H54 (cell line): Measurements from ENCODE around the gene PAQR9.
"Not testable (repeated sequence)": the region's sequence is repeated elsewhere in the genome, so short reads cannot be mapped to it uniquely, and the experiment has no call there.

ENCODE experiments used
- DNase-seq: peaks from one replicate; pipeline ENCODE4 v3.0.0; 2011; ENCODE audit warnings: low spot score, mixed read lengths; ENCODE audit not compliant: insufficient read length
- FAIRE-seq: peaks from 3 replicates; lab custom pipeline; 2011; peaks lifted over from hg19 to GRCh38; lab: Jason Lieb, UNC
- POLR2A ChIP-seq: IDR thresholded peaks from 2 replicates; pipeline ENCODE4 v1.6.1; 2011; ENCODE audit warnings: low read depth, mild to moderate bottlenecking, low read length

The PAQR9 gene

DNA sequence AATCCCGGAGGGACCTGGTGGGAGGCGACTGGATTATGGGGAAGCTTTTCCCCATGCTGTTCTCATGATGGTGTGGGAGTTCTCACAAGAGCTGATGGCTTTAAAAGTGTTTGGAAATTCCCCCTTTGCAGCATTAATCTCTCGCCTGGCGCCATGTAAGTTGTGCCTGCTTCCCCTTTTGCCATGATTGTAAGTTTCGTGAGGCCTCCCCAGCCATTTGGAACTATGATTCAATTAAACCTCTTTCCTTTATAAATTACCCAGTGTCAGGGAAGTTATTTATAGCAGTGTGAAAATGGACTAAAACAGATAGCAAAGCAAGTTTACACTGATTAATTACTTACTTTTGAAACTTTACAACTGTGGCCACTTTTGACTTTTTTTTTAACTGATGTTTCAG is 27.2 kb upstream of the PAQR9 start:
- no peak for DNase-seq
- TF ChIP-seq POLR2A, result no peak
- FAIRE-seq, result no peak

DNA sequence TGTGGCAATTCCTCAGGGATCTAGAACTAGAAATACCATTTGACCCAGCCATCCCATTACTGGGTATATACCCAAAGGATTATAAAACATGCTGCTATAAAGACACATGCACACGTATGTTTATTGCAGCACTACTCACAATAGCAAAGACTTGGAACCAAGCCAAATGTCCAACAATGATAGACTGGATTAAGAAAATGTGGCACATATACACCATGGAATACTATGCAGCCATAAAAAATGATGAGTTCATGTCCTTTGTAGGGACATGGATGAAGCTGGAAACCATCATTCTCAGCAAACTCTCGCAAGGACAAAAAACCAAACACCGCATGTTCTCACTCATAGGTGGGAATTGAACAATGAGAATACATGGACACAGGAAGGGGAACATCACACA is 25.4 kb upstream of the PAQR9 start:
- FAIRE-seq, DNase-seq: not testable (repeated sequence)

DNA sequence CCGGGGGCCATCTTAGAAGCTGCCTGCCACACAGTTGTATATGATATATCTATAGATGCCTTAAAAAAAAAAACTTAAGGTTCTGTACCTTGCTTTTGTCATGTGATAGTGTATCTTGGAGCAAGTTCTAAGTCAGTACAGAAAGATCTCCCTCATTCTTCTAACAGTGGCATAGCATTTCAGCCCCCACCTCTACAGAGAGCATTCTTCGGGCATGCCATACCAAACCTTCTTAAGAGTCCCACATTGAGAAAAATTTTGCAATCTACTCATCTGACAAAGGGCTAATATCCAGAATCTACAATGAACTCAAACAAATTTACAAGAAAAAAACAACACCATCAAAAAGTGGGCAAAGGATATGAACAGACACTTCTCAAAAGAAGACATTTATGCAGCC is 24.7 kb upstream of the PAQR9 start:
- not testable (repeated sequence) for DNase-seq, FAIRE-seq

DNA sequence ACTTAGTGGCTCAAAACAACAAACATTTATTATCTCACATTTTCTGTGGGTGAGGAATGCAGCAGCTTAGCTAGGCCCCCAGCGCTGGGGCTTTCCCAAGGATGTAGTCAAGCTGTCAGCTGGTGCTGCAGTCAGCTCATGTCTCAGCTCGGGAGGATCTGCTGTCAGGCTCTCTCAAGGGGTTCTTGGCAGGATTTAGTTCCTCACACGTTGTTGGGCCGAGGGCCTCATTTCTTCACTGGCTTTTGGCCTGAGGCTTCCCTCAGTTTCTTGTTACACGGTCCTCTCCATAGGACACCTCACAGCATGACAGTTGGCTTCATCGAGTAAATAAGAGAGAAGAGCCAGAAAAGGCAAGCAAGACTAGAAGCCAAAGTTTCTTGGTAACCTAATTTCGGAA is 24.2 kb upstream of the PAQR9 start:
- no peak for FAIRE-seq
- no peak for TF ChIP-seq POLR2A
- DNase-seq, result no peak

DNA sequence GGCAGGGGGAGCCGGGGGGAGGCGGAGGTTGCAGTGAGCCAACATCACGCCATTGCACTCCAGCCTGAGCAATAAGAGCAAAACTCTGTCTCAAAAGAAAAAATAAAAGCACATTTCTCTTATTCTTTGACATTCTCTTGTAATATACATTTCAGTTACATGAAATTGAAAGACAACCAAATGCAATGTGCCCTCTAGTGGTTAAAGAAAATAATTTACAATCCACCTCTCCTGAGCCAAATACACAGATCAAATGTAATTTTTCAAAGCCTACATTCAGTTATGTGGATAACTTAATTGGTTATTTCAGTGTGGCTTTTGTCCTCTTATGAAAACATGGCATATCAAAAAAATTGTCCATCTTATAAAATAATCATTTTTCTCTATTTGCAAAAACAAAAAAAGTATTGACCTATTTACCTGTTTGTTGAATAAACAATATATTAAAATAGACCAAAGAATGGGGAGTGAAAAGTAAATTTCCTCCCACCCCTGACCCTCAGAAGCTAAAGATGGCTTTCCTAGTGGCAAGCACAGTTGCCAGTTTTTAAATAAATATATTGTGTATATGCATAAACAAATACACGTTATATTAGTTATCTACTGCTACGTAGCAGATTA is 23.7 kb upstream of the PAQR9 start:
- peak; percentile 48 for FAIRE-seq
- no peak for TF ChIP-seq POLR2A
- DNase-seq, result peak; percentile 37

DNA sequence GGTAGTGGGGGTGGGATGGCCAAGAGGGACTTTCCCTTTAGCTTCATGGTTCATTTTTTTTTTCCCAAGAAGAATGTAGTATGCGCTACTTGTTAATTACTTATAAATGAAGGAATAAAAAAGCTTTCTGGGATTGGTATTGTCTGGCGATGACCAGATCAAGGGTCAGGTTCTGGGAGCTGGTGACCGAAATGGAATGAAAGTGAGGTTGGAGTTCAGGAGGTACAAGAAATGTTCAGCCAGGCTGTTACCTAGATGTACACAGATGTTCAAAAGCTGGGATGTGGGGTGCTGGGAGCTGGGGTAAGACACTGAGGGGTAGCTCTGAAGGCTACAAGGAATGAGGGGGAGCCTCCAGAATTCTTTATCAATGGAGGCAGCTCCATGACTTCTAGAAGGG is 20.8 kb upstream of the PAQR9 start:
- no peak for FAIRE-seq
- DNase-seq, result no peak
- no peak for TF ChIP-seq POLR2A

DNA sequence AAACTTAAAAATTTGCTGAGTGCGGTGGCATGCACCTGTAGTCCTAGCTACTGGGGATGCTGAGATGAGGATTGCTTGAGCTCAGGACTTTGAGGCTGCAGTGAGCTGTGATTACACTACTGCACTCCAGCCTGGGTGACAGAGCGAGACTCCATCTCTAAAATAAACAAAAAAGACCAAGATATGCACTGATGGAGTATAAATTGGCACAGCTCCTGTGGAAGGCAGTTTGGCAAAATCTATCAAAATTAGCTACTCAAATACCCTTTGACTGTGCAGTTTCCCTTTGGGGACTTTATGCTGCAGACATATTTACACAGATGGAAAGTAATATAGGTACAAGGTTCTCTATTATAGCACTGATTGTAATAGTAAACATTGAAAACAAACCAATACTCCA is 19.8 kb upstream of the PAQR9 start:
- DNase-seq (no peak), FAIRE-seq (peak; percentile 23)
- TF ChIP-seq POLR2A, result no peak

DNA sequence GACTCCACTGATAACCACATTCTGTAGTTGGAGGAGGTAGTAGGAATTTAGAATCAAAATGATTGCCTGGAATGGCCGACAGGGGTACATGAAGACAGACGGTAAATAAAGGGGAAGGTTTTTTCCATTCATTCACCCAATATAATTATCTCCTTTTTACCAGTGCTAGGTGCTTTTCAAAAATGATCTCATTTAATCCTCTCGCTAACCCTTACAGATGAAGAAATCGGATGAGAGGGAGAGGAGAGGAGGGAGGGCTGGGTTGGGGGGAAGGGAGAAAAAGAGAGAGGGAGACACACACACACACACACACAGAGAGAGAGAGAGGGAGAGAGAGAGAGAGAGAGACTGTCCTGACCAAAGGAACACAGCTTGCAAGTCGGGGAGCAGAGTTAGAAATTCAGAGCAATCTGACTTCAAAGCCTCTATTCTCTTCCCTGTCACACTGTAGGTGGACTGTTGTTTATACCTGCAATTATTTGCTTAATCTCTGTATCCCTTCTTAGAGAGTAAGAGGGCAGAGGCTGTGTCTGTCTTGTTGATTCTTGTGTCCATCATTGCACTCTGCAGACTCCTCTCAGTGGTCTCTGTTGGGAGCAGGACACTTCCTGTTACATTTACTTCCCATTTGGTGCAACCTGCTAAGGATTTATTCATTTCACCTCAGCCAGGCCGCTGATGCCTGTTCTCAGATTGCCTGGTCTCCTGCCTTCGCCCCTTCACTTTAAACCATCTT is 18.7 kb upstream of the PAQR9 start:
- no peak for DNase-seq
- no peak for TF ChIP-seq POLR2A
- FAIRE-seq, result no peak

DNA sequence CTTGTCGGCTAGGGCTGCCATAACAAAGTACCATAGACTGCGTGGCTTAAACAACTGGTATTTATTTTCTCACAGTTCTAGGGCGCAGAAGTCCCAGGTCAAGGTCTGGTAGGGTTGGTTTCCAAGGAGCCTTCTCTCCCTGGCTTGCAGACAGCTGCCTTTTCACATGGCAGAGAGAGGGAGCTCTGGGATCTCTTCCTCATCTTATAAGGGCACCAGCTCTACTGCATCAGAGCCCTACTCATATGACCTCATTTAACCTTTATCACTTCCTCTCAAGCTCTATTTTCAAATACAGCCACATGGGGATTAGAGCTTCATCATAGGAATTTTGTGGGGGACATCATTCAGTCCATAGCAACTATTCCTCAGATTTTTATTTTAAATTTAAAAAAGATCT is 17.6 kb upstream of the PAQR9 start:
- DNase-seq (no peak), FAIRE-seq (peak; percentile 61)
- TF ChIP-seq POLR2A, result no peak

DNA sequence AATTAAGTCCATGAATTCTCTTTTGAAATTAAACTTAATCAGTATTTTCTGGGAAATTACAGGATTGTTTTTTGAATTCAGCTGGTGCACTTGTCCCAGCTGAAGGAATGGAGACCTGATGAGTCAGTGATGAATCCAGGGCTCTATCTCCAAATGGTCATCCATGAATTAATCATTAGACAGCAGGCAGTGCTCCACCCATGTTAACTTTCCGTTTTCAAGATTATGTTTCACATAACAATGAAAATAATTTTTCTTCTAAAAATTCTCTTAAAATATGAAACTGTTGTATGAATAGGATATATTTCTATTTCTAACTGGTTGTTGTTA is 13.9 kb upstream of the PAQR9 start:
- DNase-seq, result no peak

DNA sequence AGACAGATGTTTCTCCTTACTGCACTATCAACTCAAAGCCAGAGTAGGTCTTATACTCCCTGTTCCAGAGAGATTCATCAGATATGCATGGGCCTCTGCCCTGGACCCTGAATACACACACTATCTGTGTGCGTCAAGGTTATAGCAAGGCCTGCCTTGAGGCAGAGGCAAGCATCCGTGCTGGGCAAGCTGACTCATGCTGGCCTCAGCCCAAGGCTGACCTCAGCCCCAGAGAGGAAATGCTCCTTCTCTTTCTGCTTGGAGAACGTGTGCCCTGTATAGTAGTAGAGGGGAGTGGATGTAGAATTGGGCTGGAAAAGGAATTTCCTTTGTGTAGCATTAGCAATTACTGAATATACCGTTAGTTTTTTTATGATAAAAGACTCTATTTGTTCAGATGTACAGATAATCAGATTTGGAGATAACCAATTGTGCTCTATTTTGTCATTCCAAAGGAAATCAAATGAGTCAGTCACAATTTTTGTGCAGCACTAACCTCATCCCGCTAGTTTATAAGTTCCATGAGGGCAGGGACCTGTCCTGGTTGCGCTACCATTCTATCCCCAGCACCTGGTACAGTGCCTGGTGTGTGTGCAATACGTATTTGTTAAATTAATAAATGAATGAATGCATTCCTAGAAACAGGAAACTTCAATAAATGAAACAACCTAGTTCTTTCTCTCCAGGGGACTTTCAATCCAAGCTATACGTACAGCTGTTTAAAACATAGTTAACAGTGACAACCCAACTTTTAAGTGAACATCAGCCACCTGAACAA is 13.3 kb upstream of the PAQR9 start:
- FAIRE-seq, result peak; percentile 100
- TF ChIP-seq POLR2A, result no peak
- DNase-seq, result peak; percentile 74

More for the DNA sequence above, 13.9 kb upstream of the PAQR9 start:
- FAIRE-seq, result peak; percentile 83
- TF ChIP-seq POLR2A, result no peak

DNA sequence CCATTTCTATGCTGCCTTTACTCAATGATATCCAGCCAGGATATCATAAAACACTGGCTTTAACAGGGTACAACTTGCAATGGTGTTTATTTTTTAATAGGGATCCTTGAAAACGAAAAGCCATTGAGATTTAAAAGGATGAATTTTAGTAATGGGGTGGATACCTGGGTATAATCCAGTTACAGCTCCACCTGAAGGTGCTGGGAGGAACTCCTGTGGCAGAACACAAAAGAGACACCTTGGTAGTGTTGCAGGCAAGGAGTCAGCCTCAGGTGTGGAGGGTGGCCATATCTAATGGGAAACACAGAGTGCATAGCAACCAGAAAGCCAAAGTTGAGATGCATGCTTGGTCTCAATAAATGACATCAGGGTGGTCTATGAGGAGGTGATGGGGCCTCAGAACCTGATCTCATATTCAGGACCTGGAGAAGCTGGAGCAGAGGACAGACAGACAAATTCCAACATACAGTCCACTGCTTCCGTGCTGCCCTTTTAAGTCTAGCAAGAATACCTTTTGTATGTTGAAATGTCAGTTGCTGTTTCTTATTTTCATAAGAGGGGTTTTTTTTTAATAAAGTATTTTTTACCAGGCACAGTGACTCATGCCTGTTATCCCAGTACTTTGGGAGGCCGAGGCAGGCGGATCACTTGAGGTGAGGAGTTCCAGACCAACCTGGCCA is 12.0 kb upstream of the PAQR9 start:
- DNase-seq (no peak), FAIRE-seq (no peak)
- no peak for TF ChIP-seq POLR2A

DNA sequence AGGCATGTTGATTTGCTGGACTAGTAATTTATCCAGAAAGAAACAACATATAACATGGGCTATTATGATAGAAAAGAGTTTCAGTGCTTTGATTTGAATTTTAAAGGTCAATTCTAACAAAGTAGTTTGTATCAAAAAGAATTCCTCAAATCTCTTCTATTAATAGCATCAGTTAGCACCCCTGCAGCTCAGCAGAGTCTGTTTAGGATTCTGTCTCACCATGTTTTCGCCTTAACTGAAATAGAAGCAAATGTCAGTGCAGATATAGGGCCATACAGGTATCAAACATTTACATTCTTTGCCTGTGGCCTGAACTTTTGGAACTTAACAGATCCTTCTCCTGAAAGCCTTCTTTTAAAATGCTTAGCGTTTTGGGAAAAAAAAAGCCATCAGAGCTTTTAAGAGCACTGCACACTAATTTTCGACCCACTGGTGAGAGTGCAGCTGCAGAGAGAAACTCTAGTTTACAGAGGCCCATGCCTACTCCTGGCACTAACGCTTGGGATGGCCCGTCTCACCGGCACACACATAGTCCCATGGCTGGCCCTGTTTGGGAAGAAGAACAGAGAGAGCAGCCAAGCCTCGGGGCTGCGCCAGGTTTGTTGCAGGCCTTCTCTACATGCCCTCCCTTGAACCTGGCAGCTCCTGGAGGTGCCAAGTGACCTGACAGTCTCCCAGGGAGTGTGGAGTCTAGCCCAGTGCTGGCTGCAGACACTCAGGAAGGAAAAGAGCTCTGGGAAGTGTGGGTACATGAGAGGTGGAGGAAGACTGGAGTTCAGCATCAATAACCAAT is 9.9 kb upstream of the PAQR9 start:
- no peak for FAIRE-seq
- DNase-seq, result no peak
- no peak for TF ChIP-seq POLR2A
